CD4-positive, alpha-beta T cell treated with Interleukin-17A for 4 hours (primary cell): Measurements from ENCODE around the gene ZBTB47.

Experiments used
- DNase-seq: peaks from one replicate; pipeline ENCODE4 v3.0.0-alpha.2; 2020; ENCODE audit warnings: mixed read lengths

Gene ZBTB47

GRCh38 chr3:42685891-42686820 is 32.7 kb downstream of the ZBTB47 start:
- DNase-seq = no peak

- no peak for DNase-seq
These were observed 33.5 kb downstream of the ZBTB47 start for GRCh38 chr3:42686832-42687650.

- no peak for DNase-seq
These were observed 34.5 kb downstream of the ZBTB47 start for GRCh38 chr3:42688016-42688415.

GRCh38 chr3:42688487-42689420 is 35.3 kb downstream of the ZBTB47 start:
- DNase-seq = no peak

- no peak for DNase-seq
These were observed 36.0 kb downstream of the ZBTB47 start for GRCh38 chr3:42689421-42690014.

- DNase-seq = no peak
These were observed 36.7 kb downstream of the ZBTB47 start for GRCh38 chr3:42690191-42690590.

- DNase-seq = no peak
These were observed 37.5 kb downstream of the ZBTB47 start for GRCh38 chr3:42690766-42691680.

- no peak for DNase-seq
These were observed 38.5 kb downstream of the ZBTB47 start for GRCh38 chr3:42691816-42692666.

- no peak for DNase-seq
These were observed 39.4 kb downstream of the ZBTB47 start for GRCh38 chr3:42692667-42693529.

GRCh38 chr3:42693530-42693930 is 40.0 kb downstream of the ZBTB47 start:
- no peak for DNase-seq

GRCh38 chr3:42694366-42694765 is 40.9 kb downstream of the ZBTB47 start:
- DNase-seq = no peak

- no peak for DNase-seq
These were observed 43.1 kb downstream of the ZBTB47 start for GRCh38 chr3:42696356-42697288.

- DNase-seq = no peak
These were observed 44.0 kb downstream of the ZBTB47 start for GRCh38 chr3:42697289-42698051.

GRCh38 chr3:42698216-42698910 is 44.9 kb downstream of the ZBTB47 start:
- DNase-seq = no peak

- no peak for DNase-seq
These were observed 45.4 kb downstream of the ZBTB47 start for GRCh38 chr3:42698911-42699230.

GRCh38 chr3:42699511-42699971 is 46.0 kb downstream of the ZBTB47 start:
- DNase-seq = no peak
